Muscle of leg (tissue), 11 donors: Measurements from ENCODE around the gene WNT3A. TPM values are rescaled to one million over a fixed set of nuclear protein-coding genes. Genes with fewer than 3 reads are reported as not detected.
"Not testable (repeated sequence)": the region's sequence is repeated elsewhere in the genome, so short reads cannot be mapped to it uniquely, and the experiment has no call there.

Source experiments
- DNase-seq: peaks from one replicate; pipeline ENCODE4 v3.0.0; 2013
- H3K27ac ChIP-seq: one replicate; pipeline ENCODE4 v1.5.1; 2013; ENCODE audit warnings: mild to moderate bottlenecking, low read length, control low read depth
- H3K27me3 ChIP-seq: one replicate; pipeline ENCODE4 v1.6.1; 2013; ENCODE audit warnings: low read length; ENCODE audit not compliant: control insufficient read depth, insufficient read depth
- H3K36me3 ChIP-seq: one replicate; pipeline ENCODE4 v1.6.1; 2013; ENCODE audit warnings: low read length; ENCODE audit not compliant: control insufficient read depth, insufficient read depth
- H3K4me1 ChIP-seq: one replicate; pipeline ENCODE4 v1.6.1; 2013; ENCODE audit warnings: low read length; ENCODE audit not compliant: control insufficient read depth, insufficient read depth
- H3K4me3 ChIP-seq: one replicate; pipeline ENCODE4 v1.5.1; 2013; ENCODE audit warnings: low read length, control low read depth
- H3K9me3 ChIP-seq: replicated peaks from 2 replicates; pipeline ENCODE4 v1.6.1; 2013; ENCODE audit warnings: low read depth, low read length; ENCODE audit not compliant: control insufficient read depth
- whole genome bisulfite sequencing: methylation state at CpG from one replicate; pipeline ENCODE4 v1.1.5; 2013; ENCODE audit warnings: missing lambda C conversion rate; ENCODE audit not compliant: insufficient coverage; 5-methylcytosine and 5-hydroxymethylcytosine counted together
- polyA plus RNA-seq, 8 donors: library from polyadenylated mRNA; unstranded; fragments of 120-200 nt; gene quantifications; one replicate each; pipeline versions ENCODE4 v1.2.1 to v1.2.3, GENCODE V29; 2013; ENCODE audit warnings: inconsistent platforms in 1 of 8, low replicate concordance in 1 of 8; ENCODE audit not compliant: insufficient read length in 8 of 8, insufficient read depth in 1 of 8
- total RNA-seq: library from RNA; stranded (reverse); fragments of 120-200 nt; gene quantifications from one replicate; pipeline ENCODE4 v1.2.4, GENCODE V29; 2013

The WNT3A gene
- total and polyA plus RNA-seq, 9 donors, result 0.54 TPM; not detected in 8

- not testable (repeated sequence) for H3K9me3 ChIP-seq, DNase-seq, H3K27me3 ChIP-seq, H3K4me3 ChIP-seq, H3K27ac ChIP-seq, H3K4me1 ChIP-seq, H3K36me3 ChIP-seq
- 100% methylated on average over 1 of the region's 19 CpGs for WGBS
Measured at GRCh38 chr1:227972283-227972679, 34.5 kb upstream of the WNT3A start.

- not testable (repeated sequence) for H3K4me3 ChIP-seq, H3K4me1 ChIP-seq, H3K9me3 ChIP-seq, H3K27me3 ChIP-seq, H3K27ac ChIP-seq, H3K36me3 ChIP-seq
- DNase-seq, result peak; percentile 82
- WGBS, result 50% methylated on average over 17 of the region's 22 CpGs
Measured at GRCh38 chr1:227972843-227973374, 33.9 kb upstream of the WNT3A start.

DNA sequence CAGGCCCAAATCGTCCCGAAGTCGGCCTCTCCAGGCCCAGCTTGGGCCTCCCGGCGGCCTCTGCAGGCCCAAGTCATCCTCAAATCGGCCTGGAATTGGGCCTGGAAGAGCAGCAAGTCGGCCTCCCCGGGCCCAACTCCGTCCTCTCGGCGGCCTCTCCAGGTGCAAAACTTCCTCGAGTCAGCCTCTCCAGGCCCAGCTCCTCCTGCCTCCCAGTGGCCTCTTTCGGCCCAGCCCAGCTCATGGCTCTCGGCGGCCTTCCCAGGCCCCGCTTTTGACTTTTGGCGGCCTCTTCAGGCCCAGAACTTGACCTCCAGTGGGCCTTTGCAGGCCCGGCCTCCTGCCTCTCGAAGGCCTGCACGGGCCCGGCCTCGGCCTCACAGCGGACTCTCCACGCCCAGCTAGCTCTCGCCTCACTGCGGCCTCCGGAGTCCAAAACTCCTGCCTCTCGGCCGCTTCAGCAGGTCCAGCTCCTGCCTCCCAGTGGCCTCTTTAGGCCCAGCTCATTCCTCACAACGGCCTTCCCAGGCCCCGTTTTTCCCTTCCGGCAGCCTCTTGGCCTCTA is 33.0 kb upstream of the WNT3A start:
- H3K4me1 ChIP-seq, H3K27ac ChIP-seq, H3K4me3 ChIP-seq, H3K27me3 ChIP-seq, H3K9me3 ChIP-seq, DNase-seq, H3K36me3 ChIP-seq: not testable (repeated sequence)
- WGBS, result 92% methylated on average over 14 of the region's 32 CpGs

- 89% methylated on average over 5 of the region's 21 CpGs for WGBS
- H3K36me3 ChIP-seq, H3K27me3 ChIP-seq, DNase-seq, H3K9me3 ChIP-seq, H3K4me1 ChIP-seq, H3K27ac ChIP-seq, H3K4me3 ChIP-seq: not testable (repeated sequence)
Measured at GRCh38 chr1:227975583-227976283, 31.1 kb upstream of the WNT3A start.

DNA sequence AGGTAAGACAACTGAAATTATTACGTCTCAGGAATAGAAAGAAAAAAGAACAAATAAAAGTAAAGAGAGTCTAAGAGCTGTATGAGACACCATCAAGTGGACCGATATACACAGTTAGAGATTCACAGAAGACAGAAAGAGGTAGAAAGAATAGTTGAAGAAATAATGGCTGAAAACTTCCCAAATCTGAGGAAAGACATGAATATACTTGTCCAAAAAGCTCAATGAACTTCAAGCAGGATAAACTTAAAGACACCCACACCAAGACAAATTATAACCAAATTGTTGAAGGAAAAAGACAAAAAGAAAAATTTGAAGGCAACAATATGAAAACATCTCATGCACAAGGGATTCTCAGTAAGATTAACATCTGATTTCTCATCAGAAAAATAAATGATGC is 19.6 kb upstream of the WNT3A start:
- H3K9me3 ChIP-seq, result no peaks in the 10 kb centered on the region
- no peaks in the 10 kb centered on the region for H3K36me3 ChIP-seq
- WGBS, result no CpG with 5 or more reads among the region's 2 CpGs
- no peaks in the 10 kb centered on the region for H3K4me1 ChIP-seq
- no peaks in the 10 kb centered on the region for H3K27me3 ChIP-seq
- DNase-seq, result no peak
- no peak overlapping the region for H3K27ac ChIP-seq
- no peak overlapping the region for H3K4me3 ChIP-seq

DNA sequence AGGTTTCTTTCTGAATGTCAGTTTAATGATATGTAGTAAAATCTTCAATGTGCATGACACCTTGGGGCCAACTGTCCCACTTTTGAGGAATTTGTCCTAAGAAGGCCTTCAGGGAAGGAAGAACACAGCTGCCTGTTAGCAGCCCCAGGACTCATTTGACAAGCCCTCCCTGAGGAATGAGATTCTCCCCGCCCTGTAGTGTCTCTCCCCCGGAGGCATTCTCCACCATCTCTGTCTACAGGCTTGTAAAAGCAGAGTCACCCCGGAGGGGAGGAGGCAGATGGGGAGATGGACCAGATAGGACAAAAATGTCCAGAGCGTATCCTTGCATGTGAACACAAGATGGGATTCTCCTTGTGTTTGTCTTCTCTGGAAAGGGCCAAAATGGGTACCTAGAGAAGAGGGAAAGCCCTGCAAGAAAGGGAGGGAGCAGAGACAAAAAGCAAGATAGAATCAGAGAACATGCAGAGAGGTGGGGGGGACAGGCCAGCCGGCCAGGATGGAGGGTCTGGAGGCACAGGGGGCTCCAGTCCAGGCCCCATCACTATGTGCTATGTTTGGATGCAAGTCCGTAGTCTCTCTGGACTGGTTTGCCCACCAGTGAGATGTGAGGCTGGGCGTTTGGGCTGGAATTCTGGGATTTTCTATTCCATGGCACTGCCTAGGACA is 12.0 kb upstream of the WNT3A start:
- H3K27me3 ChIP-seq, result peaks cover 11% of the 10 kb centered on the region
- no peaks in the 10 kb centered on the region for H3K4me1 ChIP-seq
- 74% methylated on average over 3 of the region's 7 CpGs for WGBS
- no peak overlapping the region for H3K27ac ChIP-seq
- H3K9me3 ChIP-seq, result peaks cover 13% of the 10 kb centered on the region
- no peak overlapping the region for H3K4me3 ChIP-seq
- H3K36me3 ChIP-seq, result no peaks in the 10 kb centered on the region
- no peak for DNase-seq

DNA sequence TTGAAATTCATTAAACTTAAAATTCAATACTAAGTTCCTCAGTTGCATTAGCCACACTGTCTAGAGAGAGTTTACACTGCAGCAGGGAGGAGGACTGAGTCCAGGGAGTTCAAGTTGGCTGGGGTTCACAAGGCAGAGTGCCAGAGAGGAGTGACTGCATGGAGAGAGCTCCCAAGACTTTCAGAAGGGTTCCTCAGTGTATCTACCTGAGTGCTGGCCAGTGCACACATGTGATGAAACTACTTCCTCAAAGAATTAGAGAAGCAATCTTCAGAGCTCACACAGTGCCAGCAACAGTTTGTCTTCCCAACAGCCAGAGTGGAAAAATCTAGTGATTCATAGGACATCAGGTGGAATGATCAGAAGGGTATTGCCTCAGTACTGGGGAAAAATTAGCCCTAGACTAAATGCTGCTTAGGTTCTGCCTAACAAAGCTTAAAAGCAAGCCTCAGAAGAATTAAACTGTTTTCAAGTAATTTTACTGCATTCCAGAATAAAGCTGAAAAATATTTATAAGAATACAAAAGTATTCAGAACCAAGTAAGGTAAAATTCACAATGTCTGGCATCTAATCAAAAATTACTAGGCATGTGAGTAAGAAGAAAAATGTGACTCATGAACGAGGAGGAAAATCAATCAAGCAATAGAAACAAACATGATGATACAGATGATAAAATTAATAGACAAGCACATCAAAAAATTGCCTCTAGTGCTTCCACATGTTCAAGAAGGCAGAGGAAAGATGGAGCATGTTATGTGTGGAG is 10.4 kb upstream of the WNT3A start:
- Histone ChIP-seq H3K4me3 (no peak overlapping the region), H3K27me3 (peaks cover 17% of the 10 kb centered on the region), H3K9me3 (peaks cover 13% of the 10 kb centered on the region), H3K4me1 (no peaks in the 10 kb centered on the region), H3K36me3 (no peaks in the 10 kb centered on the region), H3K27ac (no peak overlapping the region)
- WGBS, result no CpG with 5 or more reads among the region's 1 CpG
- no peak for DNase-seq

- H3K4me1 ChIP-seq, result no peaks in the 10 kb centered on the region
- DNase-seq, result no peak
- H3K9me3 ChIP-seq, result peaks cover 13% of the 10 kb centered on the region
- H3K4me3 ChIP-seq, result no peak overlapping the region
- no peak overlapping the region for H3K27ac ChIP-seq
- 75% methylated on average over 6 of the region's 6 CpGs for WGBS
- H3K36me3 ChIP-seq, result no peaks in the 10 kb centered on the region
- H3K27me3 ChIP-seq, result peaks cover 35% of the 10 kb centered on the region
Measured at GRCh38 chr1:227998374-227999055, 8.3 kb upstream of the WNT3A start.

DNA sequence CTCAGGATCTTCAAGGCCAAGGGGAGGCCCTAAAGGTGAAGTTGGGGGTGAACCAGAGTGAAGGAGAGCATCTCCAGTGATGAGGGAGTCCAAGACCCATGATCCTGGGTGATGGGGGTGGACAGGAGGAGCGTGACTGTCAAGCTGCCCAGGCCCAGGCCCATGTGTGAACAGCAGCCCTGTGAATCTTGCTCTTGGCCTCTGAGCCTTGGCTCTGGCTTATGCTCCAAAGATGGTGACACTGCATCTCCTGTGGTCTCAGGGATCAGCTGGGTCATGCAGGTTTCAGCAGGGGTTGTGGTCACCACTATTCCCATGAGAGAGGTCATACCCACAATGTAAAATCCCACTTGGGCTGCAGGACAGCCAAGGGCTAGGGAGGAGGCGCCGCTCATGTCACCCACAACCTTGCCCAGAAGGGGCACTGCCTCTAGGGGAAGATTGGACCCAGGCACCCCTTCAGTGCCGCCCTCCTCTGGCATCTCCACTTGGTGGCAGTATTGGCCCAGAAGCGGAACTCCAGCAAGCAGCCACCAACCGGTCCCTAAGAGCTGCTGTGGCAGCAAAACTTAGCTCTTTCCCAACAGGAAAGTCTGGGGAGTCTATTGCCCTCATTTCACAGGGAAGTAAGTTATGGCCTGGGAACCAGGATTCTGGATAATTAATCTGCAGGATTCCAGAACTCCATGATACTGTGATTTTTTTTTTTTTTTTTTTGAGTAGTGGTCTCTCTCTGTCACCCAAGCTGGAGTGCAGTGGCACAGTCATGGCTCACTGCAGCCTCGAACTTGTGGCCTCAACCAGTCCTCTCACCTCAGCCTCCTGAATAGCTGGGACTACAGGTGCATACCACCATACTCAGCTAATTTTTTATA is 7.5 kb upstream of the WNT3A start:
- Histone ChIP-seq H3K4me1 (no peaks in the 10 kb centered on the region), H3K27ac (no peak overlapping the region), H3K4me3 (no peak overlapping the region), H3K27me3 (peaks cover 43% of the 10 kb centered on the region), H3K9me3 (peaks cover 13% of the 10 kb centered on the region), H3K36me3 (no peaks in the 10 kb centered on the region)
- WGBS, result 28% methylated on average over 6 of the region's 7 CpGs
- DNase-seq, result peak; percentile 43
